ENCODE data around the gene GFPT2. TPM values are rescaled to one million over a fixed set of nuclear protein-coding genes. Genes with fewer than 3 reads are reported as not detected.

Gene GFPT2
- total and polyA plus RNA-seq, 10 of the 15 experiments (the other 5 are each of a cell fraction or from before 2014, with no cell fraction given): 0.05 to 0.33 (median 0.11) TPM; not detected in 4

GRCh38 chr5:180373454-180373853 is 20.3 kb upstream of the GFPT2 start:
- Histone ChIP-seq H3K27me3 (replicated peaks in 1 of 2; ENCODE audit: control insufficient read depth in 2 of 2, insufficient read depth in 2 of 2, low read length in 1 of 2) (no peaks in the 10 kb centered on the region; a peak in 3 of 4 replicates), H3K79me2 (ENCODE audit: control insufficient read depth, insufficient read depth, low read length) (no peaks in the 10 kb centered on the region), H3K9me3 (replicated peaks; ENCODE audit: control insufficient read depth, insufficient read depth, low read length) (no peaks in the 10 kb centered on the region), H3K4me2 (ENCODE audit: control insufficient read depth, insufficient read depth) (no peak overlapping the region), H3K4me1 (ENCODE audit: control insufficient read depth, insufficient read depth, low read length) (no peaks in the 10 kb centered on the region), H3K36me3 (ENCODE audit: control insufficient read depth in 2 of 2, insufficient read depth in 2 of 2, low read length in 1 of 2) (no peaks in the 10 kb centered on the region), H3K9ac (ENCODE audit: control insufficient read depth, insufficient read depth, low read length) (no peak overlapping the region), H4K20me1 (ENCODE audit: control insufficient read depth, insufficient read depth) (no peaks in the 10 kb centered on the region), H3K27ac (ENCODE audit: control insufficient read depth, insufficient read depth) (no peak overlapping the region), H2AFZ (ENCODE audit: control insufficient read depth, low read depth, low read length) (no peak overlapping the region), H3K4me3 (no peak overlapping the region)
- RAD21 ChIA-PET (ENCODE audit: unreplicated experiment): interaction anchor here (0.7 kb wide), 1 partner anchor 76 kb away, joined by 3 read pairs; no protein-coding TSS in a partner anchor
- WGBS (ENCODE audit: insufficient coverage, insufficient replicate concordance, low lambda C conversion rate, missing lambda C conversion rate): 68% methylated on average over 5 of the region's 5 CpGs
- SMC1A ChIA-PET (ENCODE audit: uncharacterized antibody, unreplicated experiment): interaction anchor here (0.6 kb wide), 1 partner anchor 37 kb away, joined by 3 read pairs; no protein-coding TSS in a partner anchor
- intact Hi-C loops (cut with micrococcal nuclease; ENCODE audit: unreplicated experiment): no loop called here
- in situ Hi-C loops (cut with MboI): no loop called here
- ATAC-seq: no peak
- no peak for DNase-seq (ENCODE audit: low read depth, low spot score)
- TF ChIP-seq RAD51 (IDR thresholded peaks at IDR 0.05) (no peak), ATF2 (IDR thresholded peaks at IDR 0.05; ENCODE audit: low read length) (no peak), HDAC2 (IDR thresholded peaks at IDR 0.05) (no peak), RFX5 (IDR thresholded peaks at IDR 0.05; ENCODE audit: low read depth, low read length) (no peak), IRF5 (IDR thresholded peaks at IDR 0.05; ENCODE audit: borderline replicate concordance) (no peak), ZBTB40 (IDR thresholded peaks at IDR 0.05; ENCODE audit: borderline replicate concordance) (no peak)
- CTCF ChIA-PET: interaction anchor here (0.6 to 0.7 kb wide), 2 partner anchors 13 to 1910 kb away, joined by 3 to 5 read pairs; no protein-coding TSS in a partner anchor
- no TSS peak for BruUV-seq (replicated peaks)
- no peak for FAIRE-seq
- POLR2A ChIA-PET: no interaction called here

Measured in GM12878 (cell line).